GM21737 (cell line): Measurements from ENCODE around the gene GRID1.

Experiments used
- ATAC-seq: cut with Tn5 transposase; IDR thresholded peaks from one replicate; pipeline ENCODE4 v1.9.1; 2021; ENCODE audit warnings: mild to moderate bottlenecking, moderate library complexity; ENCODE audit not compliant: unreplicated experiment

GRID1 gene

GRCh38 chr10:86074294-86074693 is 292.3 kb downstream of the GRID1 start:
- no peak for ATAC-seq

GRCh38 chr10:86073199-86073977 is 293.2 kb downstream of the GRID1 start:
- no peak for ATAC-seq

GRCh38 chr10:86072413-86072812 is 294.2 kb downstream of the GRID1 start:
- ATAC-seq: no peak

- ATAC-seq: no peak
Measured at GRCh38 chr10:86071758-86072157, 294.8 kb downstream of the GRID1 start.

- no peak for ATAC-seq
Measured at GRCh38 chr10:86071145-86071544, 295.4 kb downstream of the GRID1 start.

GRCh38 chr10:86070278-86070677 is 296.3 kb downstream of the GRID1 start:
- no peak for ATAC-seq

- ATAC-seq: no peak
Measured at GRCh38 chr10:86068231-86069054, 298.2 kb downstream of the GRID1 start.

- no peak for ATAC-seq
Measured at GRCh38 chr10:86067436-86068050, 299.1 kb downstream of the GRID1 start.

- ATAC-seq: no peak
Measured at GRCh38 chr10:86066696-86067095, 299.9 kb downstream of the GRID1 start.

- ATAC-seq: no peak
Measured at GRCh38 chr10:86065711-86066251, 300.8 kb downstream of the GRID1 start.

- no peak for ATAC-seq
Measured at GRCh38 chr10:86064931-86065662, 301.5 kb downstream of the GRID1 start.

- ATAC-seq: no peak
Measured at GRCh38 chr10:86064219-86064618, 302.4 kb downstream of the GRID1 start.

GRCh38 chr10:86063341-86063740 is 303.3 kb downstream of the GRID1 start:
- ATAC-seq: no peak

- no peak for ATAC-seq
Measured at GRCh38 chr10:86062647-86063145, 303.9 kb downstream of the GRID1 start.

GRCh38 chr10:86062198-86062550 is 304.4 kb downstream of the GRID1 start:
- ATAC-seq: no peak

- ATAC-seq: no peak
Measured at GRCh38 chr10:86061278-86062197, 305.1 kb downstream of the GRID1 start.

- ATAC-seq: no peak
Measured at GRCh38 chr10:86060386-86061277, 306.0 kb downstream of the GRID1 start.

GRCh38 chr10:86059892-86060291 is 306.7 kb downstream of the GRID1 start:
- no peak for ATAC-seq

- ATAC-seq: no peak
Measured at GRCh38 chr10:86058964-86059363, 307.6 kb downstream of the GRID1 start.
